Breast epithelium (tissue), 3 donors: ENCODE data around the gene SUSD6.

ENCODE experiments used
- POLR2A ChIP-seq: fragments of 450-650 bp; IDR thresholded peaks from one replicate; pipeline ENCODE4 v1.6.1; 2016; ENCODE audit warnings: antibody characterized with exemption, mild to moderate bottlenecking, moderate library complexity
- POLR2AphosphoS5 ChIP-seq, 3 donors: sonication (generic); formaldehyde crosslinking; IDR thresholded peaks; one replicate each; pipeline ENCODE4 v1.6.1; 2017; ENCODE audit warnings: antibody characterized with exemption in 3 of 3
- TF ChIP-seq, protein P1 (sequence below), 3 donors: fragments of 450-650 bp; IDR thresholded peaks; one replicate each; pipeline ENCODE4 v1.5.1; 2016 to 2017; ENCODE audit warnings: antibody characterized with exemption in 3 of 3, mild to moderate bottlenecking in 3 of 3, moderate library complexity in 3 of 3

DNA sequence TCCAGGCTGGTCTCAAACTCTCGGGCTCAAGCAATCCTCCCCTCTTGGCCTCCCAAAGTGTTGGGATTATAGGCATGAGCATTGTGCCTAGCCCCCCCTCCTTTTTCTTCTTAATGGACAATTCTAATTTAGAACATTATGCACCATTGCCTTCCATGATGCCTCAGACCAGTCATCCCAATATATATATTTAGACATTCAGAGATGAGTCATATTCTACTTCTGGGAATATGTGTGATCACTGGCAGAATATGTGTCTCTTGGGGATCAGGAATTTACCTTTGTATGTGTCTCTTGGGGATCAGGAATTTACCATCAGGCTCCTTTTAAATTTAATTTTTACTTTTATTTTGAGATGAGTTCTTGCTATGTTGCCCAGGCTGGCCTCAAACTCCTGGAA, 29.2 kb upstream of the SUSD6 start:
- TF ChIP-seq, protein P1, sequence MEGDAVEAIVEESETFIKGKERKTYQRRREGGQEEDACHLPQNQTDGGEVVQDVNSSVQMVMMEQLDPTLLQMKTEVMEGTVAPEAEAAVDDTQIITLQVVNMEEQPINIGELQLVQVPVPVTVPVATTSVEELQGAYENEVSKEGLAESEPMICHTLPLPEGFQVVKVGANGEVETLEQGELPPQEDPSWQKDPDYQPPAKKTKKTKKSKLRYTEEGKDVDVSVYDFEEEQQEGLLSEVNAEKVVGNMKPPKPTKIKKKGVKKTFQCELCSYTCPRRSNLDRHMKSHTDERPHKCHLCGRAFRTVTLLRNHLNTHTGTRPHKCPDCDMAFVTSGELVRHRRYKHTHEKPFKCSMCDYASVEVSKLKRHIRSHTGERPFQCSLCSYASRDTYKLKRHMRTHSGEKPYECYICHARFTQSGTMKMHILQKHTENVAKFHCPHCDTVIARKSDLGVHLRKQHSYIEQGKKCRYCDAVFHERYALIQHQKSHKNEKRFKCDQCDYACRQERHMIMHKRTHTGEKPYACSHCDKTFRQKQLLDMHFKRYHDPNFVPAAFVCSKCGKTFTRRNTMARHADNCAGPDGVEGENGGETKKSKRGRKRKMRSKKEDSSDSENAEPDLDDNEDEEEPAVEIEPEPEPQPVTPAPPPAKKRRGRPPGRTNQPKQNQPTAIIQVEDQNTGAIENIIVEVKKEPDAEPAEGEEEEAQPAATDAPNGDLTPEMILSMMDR (IDR thresholded peaks at IDR 0.05) = no peak
- TF ChIP-seq POLR2A (no peak), POLR2AphosphoS5 (IDR thresholded peaks at IDR 0.05) (no peak)
